GM18873 (cell line): ENCODE data around the gene BLVRA.

ENCODE experiments used
- ATAC-seq: cut with Tn5 transposase; IDR thresholded peaks from one replicate; pipeline ENCODE4 v1.9.1; 2021; ENCODE audit warnings: mild to moderate bottlenecking, moderate library complexity, moderate number of reproducible peaks; ENCODE audit not compliant: unreplicated experiment, low FRiP score

BLVRA gene

DNA sequence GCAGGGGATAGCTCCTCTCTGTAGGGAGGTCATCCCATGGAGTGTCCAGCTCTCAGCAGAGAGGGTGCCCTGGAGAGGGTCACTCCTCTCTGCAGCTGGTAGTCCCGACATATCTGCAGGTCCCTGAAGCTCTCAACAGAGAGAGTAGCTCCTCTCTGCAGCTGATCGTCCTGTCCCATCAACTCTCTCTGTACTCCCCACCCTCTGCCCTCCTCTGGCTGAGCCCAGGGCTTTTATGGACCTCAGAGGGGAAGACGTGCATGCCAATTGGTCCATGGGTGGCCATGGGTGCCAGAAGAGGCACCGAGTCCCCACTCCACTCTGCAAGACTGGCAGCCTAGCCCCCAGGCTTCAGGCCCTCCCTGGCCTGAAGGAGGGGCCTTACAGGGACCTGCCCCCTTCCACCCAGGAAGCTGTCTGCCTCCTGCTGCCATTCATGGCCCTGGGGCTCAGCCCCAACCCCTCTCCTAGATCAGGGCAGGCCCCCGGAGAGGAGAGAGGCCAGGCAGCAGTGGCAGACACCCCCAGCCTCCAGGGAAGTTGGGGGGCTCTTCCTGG lies 9.0 kb upstream of the BLVRA start:
- no peak for ATAC-seq

DNA sequence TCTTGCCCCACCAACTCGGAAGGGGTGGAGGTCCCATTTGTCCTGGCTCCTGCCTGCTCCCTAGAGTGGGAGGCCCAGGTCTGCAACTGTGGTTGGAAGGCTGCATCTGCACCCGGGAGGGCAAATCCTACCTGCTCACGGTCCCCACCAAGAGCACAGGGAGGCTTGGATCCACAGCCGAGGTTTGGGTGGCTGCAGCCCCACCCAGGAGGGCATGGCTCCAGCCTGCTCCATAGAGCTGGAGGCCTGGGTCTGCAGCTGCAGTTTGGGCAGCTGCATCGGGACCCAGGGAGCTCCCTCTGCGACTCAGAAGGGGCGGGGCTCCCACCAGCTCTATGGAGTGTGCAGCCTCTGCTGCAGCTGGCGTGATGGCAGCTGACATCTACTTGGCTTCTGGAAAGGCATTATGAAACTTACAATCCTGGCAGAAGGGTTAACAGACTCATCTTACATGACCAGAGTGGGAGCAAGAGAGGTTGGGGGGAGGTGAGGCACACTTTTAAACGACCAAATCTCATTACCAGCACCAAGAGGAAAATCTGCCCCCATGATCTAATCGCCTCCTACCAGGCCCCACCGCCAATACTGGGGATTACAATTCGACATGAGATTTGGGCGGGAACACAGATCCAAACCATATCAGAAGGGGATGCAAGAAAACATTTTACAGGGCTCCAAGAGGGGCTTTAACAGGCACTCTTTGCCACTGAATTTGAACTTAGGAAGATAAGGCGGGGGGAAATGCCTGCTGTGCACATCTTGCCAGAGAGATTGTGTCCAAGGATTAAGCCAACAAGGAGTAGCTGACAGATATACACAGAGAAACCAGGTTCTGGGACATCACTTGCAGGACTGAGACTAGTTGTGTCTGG lies 8.2 kb upstream of the BLVRA start:
- ATAC-seq = no peak

DNA sequence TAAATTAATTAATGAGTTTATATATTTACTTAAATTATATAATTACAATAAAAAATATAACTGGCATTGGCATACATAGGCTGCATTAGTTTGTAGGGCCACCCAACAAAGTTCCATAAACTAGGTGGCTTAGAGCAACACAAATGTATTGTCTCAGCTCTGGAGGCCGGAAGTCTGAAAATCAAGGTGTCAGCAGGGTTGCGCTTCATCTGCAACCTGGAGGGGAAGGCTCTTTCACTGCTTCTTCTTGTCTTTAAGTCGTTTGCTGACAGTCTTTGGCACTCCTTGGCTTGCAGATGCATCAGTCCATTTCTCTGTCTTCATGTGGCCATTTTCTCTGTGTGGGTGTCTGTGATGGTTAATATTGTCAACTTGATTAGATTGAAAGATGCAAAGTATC lies 6.1 kb upstream of the BLVRA start:
- no peak for ATAC-seq

DNA sequence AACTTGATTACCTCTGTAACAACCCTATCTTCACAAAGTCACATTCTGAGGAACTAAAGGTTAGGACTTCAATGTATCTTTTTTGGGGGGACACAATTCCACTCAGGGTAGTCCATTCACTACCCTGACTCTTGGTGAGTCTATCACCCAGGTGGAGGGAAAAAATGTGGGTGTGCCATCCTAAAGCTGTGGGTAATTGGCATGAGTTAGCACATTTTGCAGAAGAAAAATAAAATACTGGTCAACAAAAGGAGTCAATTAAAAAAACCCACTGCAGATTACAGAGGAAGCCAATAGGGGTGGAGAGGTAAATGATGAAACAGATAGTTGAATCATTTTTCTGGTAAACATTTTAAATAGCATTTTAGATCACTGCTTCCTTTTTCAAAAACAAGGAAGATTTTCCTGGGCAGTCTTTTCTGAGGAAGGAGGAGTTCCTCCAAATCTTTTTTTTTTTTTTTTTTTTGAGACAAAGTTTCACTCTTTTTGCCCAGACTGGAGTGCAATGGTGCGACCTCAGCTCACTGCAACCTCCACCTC lies 5.1 kb upstream of the BLVRA start:
- no peak for ATAC-seq

DNA sequence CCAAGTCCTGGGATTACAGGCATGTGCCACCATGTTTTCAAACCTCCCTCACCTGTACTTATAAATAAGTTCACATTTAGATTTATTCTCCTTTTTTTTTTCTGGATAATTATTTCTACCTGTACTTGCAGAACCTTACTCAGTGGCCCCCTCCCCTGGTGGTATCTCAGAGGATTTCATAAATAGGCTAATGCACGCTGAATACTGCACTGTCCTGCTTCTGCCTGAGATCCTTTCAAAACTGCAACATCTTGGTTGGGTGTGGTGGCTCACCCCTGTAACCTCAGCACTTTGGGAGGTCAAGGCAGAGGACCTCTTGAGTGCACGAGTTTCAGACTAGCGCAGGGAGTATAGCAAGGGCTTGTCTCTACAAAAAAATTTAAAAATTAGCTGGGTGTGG lies 4.6 kb upstream of the BLVRA start:
- ATAC-seq = no peak

DNA sequence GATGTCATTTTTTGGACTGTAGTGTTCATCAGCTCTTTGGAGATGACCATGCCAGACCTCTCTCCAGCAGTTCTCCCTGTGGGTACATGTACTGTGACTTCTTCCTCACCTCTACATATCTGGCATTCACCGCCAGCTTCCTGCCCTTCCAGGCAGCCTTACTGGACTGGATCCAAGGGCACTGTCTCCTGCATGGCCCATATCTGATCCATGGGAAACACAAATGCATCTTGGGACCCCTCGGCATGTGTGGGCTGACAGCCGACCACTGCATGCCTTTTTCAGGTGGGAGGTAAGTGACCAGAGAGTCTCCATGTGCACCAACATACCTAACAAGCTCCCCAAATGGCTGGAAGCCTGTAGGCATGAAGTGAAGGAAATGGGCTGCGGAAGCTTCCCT lies 3.9 kb upstream of the BLVRA start:
- no peak for ATAC-seq

DNA sequence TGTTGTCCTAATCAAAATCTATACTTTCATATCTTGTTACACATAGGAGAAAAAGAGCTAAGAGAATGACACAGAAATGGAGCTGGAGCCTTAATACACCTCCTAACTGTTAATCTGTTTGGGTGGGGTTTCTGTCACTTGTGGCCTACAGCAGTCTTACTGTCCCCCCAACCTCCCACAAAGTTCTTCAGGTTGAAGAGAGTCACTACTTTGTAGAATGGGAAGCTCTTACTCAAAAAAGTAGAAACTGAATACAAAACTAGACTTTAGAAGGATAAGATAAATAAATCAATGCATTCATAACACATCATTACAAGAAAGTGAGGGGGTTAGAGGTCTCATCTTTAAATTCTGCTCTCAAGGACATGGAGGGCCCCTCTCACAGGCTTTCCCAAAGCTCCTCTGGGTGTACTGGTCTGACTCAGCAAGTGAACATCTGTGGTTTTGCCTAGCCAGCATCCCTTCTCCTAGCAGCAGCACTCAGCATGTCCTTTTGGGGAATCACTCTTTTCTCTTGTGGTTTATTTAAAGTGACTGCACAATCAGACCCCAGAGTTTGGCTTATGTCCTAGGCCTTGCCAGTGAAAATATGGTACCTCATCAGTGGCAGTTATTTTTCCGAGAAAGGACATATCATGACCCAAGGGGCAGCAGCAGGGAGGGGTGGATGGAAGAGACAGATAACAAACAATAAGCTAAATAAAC lies 2.0 kb upstream of the BLVRA start:
- ATAC-seq = no peak

DNA sequence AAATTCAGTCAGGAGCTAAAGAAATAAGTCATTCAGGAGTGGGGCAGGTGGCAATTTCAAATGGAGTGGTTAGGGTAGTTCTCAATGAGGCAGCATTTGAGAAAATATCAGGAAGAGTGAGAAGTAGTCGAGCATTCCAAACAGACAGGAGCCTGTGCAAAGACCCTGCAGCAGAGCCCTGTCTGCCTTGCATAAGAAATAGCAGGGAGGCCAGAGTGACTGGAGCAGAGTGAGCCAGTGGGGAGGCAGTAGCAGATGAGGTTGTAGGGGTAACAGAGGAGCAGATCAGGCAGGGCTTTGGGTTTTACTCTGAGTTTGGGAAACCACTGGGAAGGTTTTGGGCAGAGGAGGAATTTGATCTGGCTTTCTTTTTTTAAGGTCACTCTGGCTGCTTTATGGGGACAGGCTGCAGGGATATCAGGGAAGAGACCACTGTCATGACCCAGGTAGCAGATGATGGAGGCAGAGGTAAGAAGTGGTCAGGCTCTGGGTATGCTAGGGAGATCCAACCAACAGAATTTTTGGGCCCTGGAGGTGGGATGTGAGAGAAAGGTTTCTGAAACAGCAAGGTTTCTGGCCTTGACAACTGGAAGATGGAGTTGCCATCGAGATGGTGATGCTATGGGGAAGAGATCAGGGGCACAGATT lies 1.3 kb upstream of the BLVRA start:
- ATAC-seq = no peak

DNA sequence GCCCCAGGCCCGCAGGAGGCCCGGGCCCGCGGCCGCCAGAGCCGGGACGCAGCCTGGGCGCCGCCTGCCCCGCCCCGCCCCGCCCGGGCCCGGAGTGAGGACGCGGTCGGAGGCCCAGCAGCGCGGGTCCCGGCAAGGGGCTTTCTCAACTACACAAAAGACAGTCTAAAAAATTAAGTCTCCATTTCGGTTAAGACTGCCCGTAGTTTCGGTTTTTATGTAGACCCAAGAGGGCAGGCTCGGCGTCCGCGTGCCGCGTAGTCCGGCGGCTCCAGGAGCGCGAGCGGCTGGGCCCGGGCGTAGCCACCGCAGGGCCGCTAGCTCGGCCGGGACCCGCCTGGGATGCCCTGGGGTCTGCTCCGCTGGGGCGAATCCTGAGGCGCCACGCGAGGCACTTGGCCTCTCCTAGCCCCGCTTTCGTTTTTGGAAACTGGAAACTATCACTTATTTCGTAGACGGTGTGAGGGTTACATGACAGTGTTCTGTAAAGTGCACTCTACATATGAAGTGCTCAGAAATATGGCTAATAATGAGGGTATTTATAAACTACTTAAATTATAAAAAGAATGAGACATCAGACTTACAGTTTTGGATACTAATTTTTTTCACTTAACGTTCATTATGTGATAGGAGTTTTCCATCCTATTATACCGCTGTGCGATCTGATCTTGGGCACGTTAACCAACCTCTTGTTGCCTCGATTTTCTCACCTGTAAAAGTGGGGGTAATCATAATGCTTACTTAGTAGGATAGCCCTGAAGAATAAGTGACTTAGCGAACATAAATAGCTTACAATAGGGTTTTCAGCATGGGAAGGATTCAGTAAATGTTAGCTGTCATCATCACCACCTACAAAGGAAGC lies 573 bp downstream of the BLVRA start:
- ATAC-seq = no peak

DNA sequence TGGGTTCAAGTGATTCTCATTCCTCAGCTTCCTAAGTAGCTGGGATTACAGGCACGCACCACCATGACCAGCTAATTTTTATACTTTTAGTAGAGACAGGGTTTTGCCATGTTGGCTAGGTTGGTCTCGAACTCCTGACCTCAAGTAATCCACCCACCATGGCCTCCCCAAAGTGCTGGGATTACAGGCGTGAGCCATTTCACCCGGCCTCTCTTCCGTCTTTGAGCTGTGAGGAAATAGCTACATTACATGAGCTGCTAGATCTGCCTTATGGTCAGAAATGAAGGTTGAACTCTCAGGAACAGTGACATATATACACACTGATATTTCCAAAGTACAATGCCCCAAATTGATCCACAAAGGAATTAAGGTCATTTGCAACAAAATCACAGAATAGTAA lies 2.4 kb downstream of the BLVRA start:
- ATAC-seq = no peak

DNA sequence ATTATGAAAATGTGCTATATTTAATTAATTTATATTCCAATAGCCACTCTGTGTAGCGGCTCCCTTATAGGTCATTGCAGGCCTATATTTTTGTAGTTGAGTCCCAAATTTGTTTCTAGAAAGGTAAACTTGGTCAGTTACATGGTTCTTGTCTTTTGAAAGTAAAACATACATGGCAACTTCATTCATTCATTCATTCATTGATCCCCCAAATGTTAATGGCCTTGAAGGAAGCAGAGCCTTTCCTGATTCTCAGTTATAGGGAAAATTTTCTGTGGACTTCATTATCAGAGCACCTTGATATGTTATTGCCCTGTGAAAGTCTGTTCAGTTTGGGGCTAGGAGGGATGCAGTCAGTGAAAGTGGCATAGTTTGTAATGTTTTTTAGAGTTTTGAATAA lies 2.9 kb downstream of the BLVRA start:
- no peak for ATAC-seq

DNA sequence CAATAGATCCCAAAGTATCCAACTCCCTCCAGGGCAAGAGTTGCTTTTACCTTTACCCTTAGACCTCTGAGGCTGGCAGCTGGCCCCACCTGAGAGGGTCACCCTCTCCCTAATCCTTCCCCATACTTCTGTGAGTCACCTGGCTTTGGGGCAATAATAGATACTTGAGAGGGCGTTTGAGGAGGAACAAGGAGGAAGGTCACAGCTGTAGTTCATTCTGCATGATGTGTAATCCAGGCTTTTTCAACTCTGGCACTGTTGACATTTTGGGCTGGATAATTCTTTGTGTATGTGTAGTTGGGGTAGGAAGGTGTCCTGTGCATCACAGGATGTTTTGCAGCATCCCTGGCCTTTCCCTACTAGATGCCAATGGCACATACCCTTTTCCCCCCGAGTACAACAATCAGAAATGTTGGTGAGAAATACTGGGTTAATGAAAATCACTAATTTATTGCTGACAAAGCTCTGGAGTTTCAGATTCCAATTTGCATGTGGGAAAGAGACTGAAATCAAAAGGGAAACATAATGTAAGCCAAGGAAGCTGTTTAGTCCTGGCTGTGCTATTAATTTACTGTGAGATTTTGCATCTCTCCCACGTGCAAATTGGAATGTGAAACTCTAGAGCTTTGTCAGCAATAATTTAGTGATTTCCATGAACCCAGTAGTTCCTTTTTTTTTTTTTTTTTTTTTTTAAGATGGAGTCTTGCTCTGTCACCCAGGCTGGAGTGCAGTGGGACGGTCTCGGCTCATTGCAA lies 3.6 kb downstream of the BLVRA start:
- no peak for ATAC-seq

DNA sequence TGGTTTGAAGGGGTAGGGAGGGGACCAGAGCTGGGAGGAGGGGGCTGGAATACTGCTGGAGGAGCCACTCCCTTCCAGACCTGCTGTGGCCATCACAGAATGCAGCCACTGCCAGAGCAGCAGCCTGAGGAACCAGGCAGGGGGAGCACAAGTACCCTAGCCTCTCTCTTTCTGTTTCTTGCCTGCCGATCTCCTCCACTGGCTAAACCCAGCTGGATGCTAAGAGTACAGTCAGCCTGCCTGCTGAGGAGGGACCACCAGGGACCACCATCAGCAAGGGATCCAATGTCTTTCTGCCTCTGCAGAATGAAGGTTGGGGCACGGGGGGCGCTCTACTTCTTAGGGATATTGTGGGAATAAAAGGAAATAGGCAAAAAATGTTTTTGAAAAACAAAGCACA lies 4.7 kb downstream of the BLVRA start:
- no peak for ATAC-seq

DNA sequence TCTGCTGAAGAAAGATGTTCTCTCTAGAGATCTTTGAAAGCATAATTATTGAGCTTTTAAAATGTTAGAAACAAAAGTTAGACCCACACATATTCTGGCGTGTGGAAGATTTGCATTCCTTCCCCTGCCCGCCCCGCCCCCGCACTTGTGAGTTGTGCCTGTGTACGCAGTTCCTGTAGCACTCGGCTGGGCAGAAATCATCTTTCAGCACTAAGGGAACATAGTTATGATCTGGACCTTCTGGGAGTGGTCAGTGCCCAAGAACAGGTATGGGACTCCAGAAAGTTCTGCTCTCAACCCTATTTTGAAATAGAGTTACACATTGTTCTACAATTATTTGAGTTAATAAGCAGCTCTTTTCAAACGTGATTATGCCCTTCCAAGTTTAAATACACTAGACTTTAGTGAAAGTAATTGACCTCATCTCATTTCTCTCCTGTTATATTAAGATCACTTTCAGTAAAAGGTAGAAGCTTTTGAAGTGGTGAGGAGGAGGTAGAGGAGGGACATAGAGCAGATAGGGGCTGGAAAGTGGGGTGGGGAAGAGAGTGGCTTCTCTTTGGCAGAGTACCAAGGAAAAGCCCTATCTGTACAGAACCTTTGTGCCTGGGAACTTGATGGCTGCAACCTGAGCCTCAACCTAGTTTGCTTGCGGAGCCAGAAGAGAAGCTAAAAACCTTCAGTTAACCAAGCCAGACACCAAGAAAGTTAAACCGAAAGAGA lies 5.7 kb downstream of the BLVRA start:
- ATAC-seq = no peak

DNA sequence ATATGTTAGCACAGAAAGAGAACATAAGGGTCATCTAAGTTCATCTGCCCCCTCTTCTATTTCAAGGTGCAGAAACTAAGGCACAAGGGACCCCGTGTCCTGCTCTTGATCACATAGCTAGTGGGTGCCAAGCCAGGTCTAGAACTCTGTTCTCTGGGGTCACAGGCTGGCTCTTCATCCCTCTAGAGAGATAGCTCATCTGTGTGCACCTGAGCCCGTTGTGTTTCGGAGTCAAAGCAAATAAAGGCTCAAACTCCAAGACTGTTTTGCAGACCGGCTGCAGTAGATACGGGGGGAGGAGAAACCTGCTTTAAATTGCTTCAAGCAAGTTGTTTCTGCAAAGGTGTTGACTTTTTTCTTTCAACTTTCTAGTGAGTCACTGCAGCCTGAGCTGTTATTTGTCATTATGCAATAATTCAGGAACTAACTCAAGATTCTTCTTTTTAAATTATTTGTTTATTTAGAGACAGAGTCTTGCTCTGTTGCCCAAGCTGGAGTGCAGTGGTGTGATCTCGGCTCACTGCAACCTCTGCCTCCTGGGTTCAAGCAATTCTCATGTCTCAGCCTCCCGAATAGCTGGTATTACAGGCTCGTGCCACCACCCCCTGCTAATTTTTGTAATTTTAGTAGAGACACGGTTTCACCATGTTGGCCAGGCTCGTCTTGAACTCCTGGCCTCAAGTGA lies 6.5 kb downstream of the BLVRA start:
- no peak for ATAC-seq

DNA sequence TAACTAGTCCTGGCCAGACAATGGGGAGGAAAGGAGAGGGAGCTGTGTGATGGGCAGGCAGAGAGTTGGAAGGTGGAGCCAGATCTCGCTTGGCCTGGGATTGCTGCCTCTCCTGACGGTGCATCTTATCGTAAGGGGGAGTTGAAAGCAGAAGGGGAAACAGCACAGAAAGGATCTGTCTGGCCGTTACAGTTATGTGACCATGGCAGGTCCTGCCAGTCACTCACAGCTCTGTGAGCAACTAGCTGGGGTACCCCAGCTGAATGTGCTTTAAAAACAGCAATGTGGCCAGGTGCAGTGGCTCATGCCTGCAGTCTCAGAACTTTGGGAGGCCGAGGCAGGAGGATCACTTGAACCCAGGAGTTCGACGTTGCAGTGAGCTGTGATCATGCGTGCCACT lies 8.1 kb downstream of the BLVRA start:
- no peak for ATAC-seq

DNA sequence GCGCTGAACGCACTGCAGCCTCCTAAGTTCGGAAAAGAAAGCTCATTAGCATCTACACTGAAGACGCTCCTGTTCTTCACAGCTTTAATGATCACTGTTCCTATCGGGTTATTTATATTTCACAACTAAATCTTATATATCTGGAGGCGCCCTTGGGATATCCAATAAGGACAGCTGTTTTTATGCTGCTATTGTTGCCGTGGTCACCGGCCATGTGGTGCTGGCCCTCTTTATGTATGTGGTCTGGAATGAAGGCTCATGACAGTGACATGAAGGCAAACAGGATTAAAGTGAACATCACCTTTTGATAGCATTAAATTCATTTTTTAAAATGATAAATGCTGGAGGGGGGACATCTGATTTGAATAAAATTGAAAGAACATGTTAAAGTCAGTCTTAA lies 8.8 kb downstream of the BLVRA start:
- ATAC-seq = no peak

DNA sequence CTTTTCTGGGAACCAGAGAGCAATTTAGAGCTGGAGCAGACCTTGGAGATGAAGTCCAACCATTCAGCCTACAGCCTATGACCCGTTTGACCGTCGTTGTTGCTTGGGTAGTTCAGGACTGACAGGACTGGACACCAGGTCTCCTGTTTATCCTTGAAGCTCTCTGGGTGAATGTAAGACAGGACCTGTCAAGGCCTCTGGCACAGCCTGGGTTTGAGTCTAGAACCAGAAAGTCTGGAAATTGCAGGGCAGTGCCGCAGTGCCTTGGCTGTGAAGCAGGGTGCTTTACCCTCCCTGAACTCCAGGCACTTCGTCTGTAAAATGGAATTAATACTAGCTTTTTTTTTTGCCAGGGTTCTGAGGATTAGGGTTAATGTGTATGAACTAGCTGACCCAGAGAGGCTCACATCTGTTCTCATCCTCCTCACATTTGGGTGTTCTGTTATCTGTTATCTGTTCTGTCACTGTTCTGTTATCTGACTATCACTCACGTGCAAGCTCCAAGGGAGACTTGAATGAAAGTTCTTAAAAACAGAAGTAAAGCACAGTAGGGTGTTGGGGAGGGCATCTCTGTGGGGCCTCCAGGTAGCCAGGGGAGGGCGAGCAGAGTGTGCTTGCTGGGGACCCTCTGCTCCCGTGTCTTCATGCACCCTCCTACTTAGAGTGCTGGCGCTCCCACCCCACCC lies 9.9 kb downstream of the BLVRA start:
- ATAC-seq = no peak
